Testis (tissue), 3 donors: ENCODE measurements around the gene EXOC2. TPM values are rescaled to one million over a fixed set of nuclear protein-coding genes. Genes with fewer than 3 reads are reported as not detected.
"Not testable (repeated sequence)": the region's sequence is repeated elsewhere in the genome, so short reads cannot be mapped to it uniquely, and the experiment has no call there.

Experiments used
- DNase-seq: peaks from one replicate; pipeline ENCODE4 v3.0.0-alpha.2; 2019
- H3K27ac ChIP-seq, 2 donors: fragments of 200-600 bp; sonication (generic); one replicate each; pipeline ENCODE4 v1.5.1; 2019
- H3K27me3 ChIP-seq: fragments of 200-600 bp; sonication (generic); one replicate; pipeline ENCODE4 v1.5.1; 2019
- H3K36me3 ChIP-seq: fragments of 200-600 bp; sonication (generic); one replicate; pipeline ENCODE4 v1.5.1; 2017; ENCODE audit warnings: low read depth; ENCODE audit errors: missing control alignments
- H3K4me1 ChIP-seq: fragments of 200-600 bp; sonication (generic); one replicate; pipeline ENCODE4 v1.5.1; 2019
- H3K4me3 ChIP-seq, 2 donors: fragments of 200-600 bp; sonication (generic); one replicate each; pipeline ENCODE4 v1.5.1; 2017 to 2019
- H3K9me3 ChIP-seq: fragments of 200-600 bp; sonication (generic); one replicate; pipeline ENCODE4 v1.5.1; 2017
- CTCF ChIP-seq, 3 experiments: fragments of 450-650 bp in 2 of 3; fragments of 200-600 bp in 1 of 3; sonication (generic) in 1 of 3; IDR thresholded peaks; one replicate each; pipeline ENCODE4 v1.5.1; 2016 to 2019; ENCODE audit warnings: antibody characterized with exemption in 3 of 3, mild to moderate bottlenecking in 2 of 3, moderate library complexity in 1 of 3
- POLR2A ChIP-seq: fragments of 450-650 bp; IDR thresholded peaks from one replicate; pipeline ENCODE4 v1.6.1; 2017; ENCODE audit warnings: antibody characterized with exemption, mild to moderate bottlenecking, moderate library complexity
- WGBS, 2 donors: methylation state at CpG; one replicate each; pipeline ENCODE4 v1.1.5; 2018; 5-methylcytosine and 5-hydroxymethylcytosine counted together
- intact Hi-C: fragments of 100-400 bp; cut with DNase I; formaldehyde crosslinking; loops from one replicate; pipeline ENCODE4 v1.15.1; 2023; ENCODE audit warnings: low total_unique reads
- polyA plus RNA-seq: library from polyadenylated mRNA; stranded (reverse); fragments of 350-450 nt; fragmentation: Illumina TruSeq; extraction: RNeasy Lipid Tissue Mini Kit (QIAGEN cat#74804); gene quantifications from one replicate; pipeline ENCODE4 v1.2.3, GENCODE V29; 2014; ENCODE audit warnings: low read depth, low replicate concordance; ENCODE audit not compliant: insufficient read depth
- total RNA-seq, 2 donors: library from RNA; depleted of rRNA; stranded (reverse); fragments of >200 nt; gene quantifications; one replicate each; pipeline ENCODE4 v1.2.3, GENCODE V29; 2016

Gene EXOC2
- total and polyA plus RNA-seq, 3 donors from 2014 or later, result 32.8 to 51.0 (median 44.3) TPM

GRCh38 chr6:665403-666267, 27.3 kb downstream of the EXOC2 start:
- Histone ChIP-seq H3K4me1 (no peaks in the 10 kb centered on the region), H3K27ac (no peak overlapping the region), H3K36me3 (no peaks in the 10 kb centered on the region), H3K27me3 (no peaks in the 10 kb centered on the region), H3K9me3 (no peaks in the 10 kb centered on the region), H3K4me3 (no peak overlapping the region)
- TF ChIP-seq CTCF (IDR thresholded peaks at IDR 0.05), result no peak
- no peak for TF ChIP-seq POLR2A
- WGBS, 2 donors, result 92 to 94% methylated on average over 5 of the region's 5 CpGs
- intact Hi-C loops, result no loop called here
- no peak for DNase-seq

GRCh38 chr6:663788-664187, 29.2 kb downstream of the EXOC2 start:
- H3K36me3 ChIP-seq, intact Hi-C loops, H3K27me3 ChIP-seq, H3K4me3 ChIP-seq, DNase-seq, H3K27ac ChIP-seq, H3K9me3 ChIP-seq: not testable (repeated sequence)
- peaks cover 15% of the 10 kb centered on the region for H3K4me1 ChIP-seq
- WGBS, 2 donors, result 79 to 85% methylated on average over 4 of the region's 4 CpGs

- TF ChIP-seq CTCF (IDR thresholded peaks at IDR 0.05), result no peak
- TF ChIP-seq POLR2A, result no peak
- peak; percentile 37 for DNase-seq
- Histone ChIP-seq H3K36me3 (no peaks in the 10 kb centered on the region), H3K27ac (no peak overlapping the region), H3K4me1 (peaks cover 15% of the 10 kb centered on the region), H3K27me3 (no peaks in the 10 kb centered on the region), H3K9me3 (no peaks in the 10 kb centered on the region), H3K4me3 (no peak overlapping the region)
- 78 to 88% methylated on average over 9 to 12 of the region's 13 CpGs for WGBS, 2 donors
- intact Hi-C loops, result no loop called here
These were observed 33.0 kb downstream of the EXOC2 start for GRCh38 chr6:659716-660581.

GRCh38 chr6:658244-658643, 34.7 kb downstream of the EXOC2 start:
- Histone ChIP-seq H3K4me3 (no peak overlapping the region), H3K4me1 (peaks cover 15% of the 10 kb centered on the region), H3K27ac (no peak overlapping the region), H3K9me3 (no peaks in the 10 kb centered on the region), H3K36me3 (no peaks in the 10 kb centered on the region), H3K27me3 (no peaks in the 10 kb centered on the region)
- WGBS, 2 donors, result 42 to 63% methylated on average over 2 of the region's 2 CpGs
- no peak for DNase-seq
- intact Hi-C loops, result no loop called here
- TF ChIP-seq CTCF (IDR thresholded peaks at IDR 0.05) (no peak), POLR2A (no peak)

- Histone ChIP-seq H3K4me3 (no peak overlapping the region), H3K27ac (no peak overlapping the region), H3K27me3 (no peaks in the 10 kb centered on the region), H3K4me1 (peaks cover 15% of the 10 kb centered on the region), H3K36me3 (no peaks in the 10 kb centered on the region), H3K9me3 (no peaks in the 10 kb centered on the region)
- intact Hi-C loops, result no loop called here
- no peak for DNase-seq
- TF ChIP-seq CTCF (IDR thresholded peaks at IDR 0.05) (no peak), POLR2A (no peak)
- 56 to 75% methylated on average over 1 of the region's 1 CpG for WGBS, 2 donors
These were observed 35.2 kb downstream of the EXOC2 start for GRCh38 chr6:657743-658142.
